ENCODE data around the gene SKAP1. TPM values are rescaled to one million over a fixed set of nuclear protein-coding genes. Genes with fewer than 3 reads are reported as not detected.

The SKAP1 gene
- total and polyA plus RNA-seq, 8 donors: 2.4 to 4.4 (median 3.2) TPM; not detected in 2

DNA sequence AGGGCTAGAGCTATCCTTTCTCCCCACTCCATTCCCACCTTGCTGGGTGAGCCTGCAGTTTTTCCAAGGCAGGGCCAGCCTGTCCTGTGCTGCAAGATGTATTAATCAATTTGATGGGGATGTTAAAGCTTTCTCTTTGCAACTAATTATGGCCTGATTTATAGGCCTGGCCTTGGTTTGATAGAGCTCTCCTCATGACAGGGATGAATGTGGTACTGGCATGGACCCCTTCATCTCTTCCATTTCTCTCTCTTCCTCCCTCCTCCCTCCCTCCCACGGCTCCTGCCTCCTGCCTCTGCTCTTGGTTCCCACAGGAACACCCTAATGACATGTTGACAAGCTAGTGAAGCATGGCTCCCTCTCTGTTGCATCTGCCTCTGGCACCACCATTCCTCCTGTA, 47.2 kb upstream of the SKAP1 start:
- Histone ChIP-seq H3K27ac (no peak overlapping the region), H3K9me3 (no peaks in the 10 kb centered on the region), H3K36me3 (no peaks in the 10 kb centered on the region), H3K27me3 (peaks cover 0 to 37% (median 6%) of the 10 kb centered on the region in 3 donors), H3K4me1 (peaks cover 0 to 8% (median 0%) of the 10 kb centered on the region in 4 donors), H3K4me3 (no peak overlapping the region)
- TF ChIP-seq, protein P1, sequence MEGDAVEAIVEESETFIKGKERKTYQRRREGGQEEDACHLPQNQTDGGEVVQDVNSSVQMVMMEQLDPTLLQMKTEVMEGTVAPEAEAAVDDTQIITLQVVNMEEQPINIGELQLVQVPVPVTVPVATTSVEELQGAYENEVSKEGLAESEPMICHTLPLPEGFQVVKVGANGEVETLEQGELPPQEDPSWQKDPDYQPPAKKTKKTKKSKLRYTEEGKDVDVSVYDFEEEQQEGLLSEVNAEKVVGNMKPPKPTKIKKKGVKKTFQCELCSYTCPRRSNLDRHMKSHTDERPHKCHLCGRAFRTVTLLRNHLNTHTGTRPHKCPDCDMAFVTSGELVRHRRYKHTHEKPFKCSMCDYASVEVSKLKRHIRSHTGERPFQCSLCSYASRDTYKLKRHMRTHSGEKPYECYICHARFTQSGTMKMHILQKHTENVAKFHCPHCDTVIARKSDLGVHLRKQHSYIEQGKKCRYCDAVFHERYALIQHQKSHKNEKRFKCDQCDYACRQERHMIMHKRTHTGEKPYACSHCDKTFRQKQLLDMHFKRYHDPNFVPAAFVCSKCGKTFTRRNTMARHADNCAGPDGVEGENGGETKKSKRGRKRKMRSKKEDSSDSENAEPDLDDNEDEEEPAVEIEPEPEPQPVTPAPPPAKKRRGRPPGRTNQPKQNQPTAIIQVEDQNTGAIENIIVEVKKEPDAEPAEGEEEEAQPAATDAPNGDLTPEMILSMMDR (IDR thresholded peaks at IDR 0.05): no peak
- TF ChIP-seq POLR2A (IDR thresholded peaks at IDR 0.05) (no peak), EP300 (IDR thresholded peaks at IDR 0.05) (no peak), POLR2AphosphoS5 (IDR thresholded peaks at IDR 0.05) (no peak)
- intact Hi-C loops (cut with DNase I; ENCODE audit: low total_unique reads): no loop called here
- WGBS, 5 donors: 33 to 63% (median 54%) methylated on average over 1 of the region's 1 CpG
- DNase-seq: no peak

- no peaks in the 10 kb centered on the region for H3K36me3 ChIP-seq
- intact Hi-C loops (cut with DNase I; ENCODE audit: low total_unique reads): no loop called here
- H3K4me1 ChIP-seq: no peaks in the 10 kb centered on the region
- no peak overlapping the region for H3K27ac ChIP-seq
- no peak overlapping the region for H3K4me3 ChIP-seq
- WGBS, 5 donors: 51 to 69% (median 56%) methylated on average over 6 of the region's 6 CpGs
- peaks cover 0 to 33% (median 6%) of the 10 kb centered on the region in 3 donors for H3K27me3 ChIP-seq
- TF ChIP-seq POLR2AphosphoS5 (IDR thresholded peaks at IDR 0.05) (no peak), EP300 (IDR thresholded peaks at IDR 0.05) (no peak), POLR2A (IDR thresholded peaks at IDR 0.05) (no peak)
- TF ChIP-seq, protein P1 (IDR thresholded peaks at IDR 0.05): no peak
- H3K9me3 ChIP-seq: no peaks in the 10 kb centered on the region
- DNase-seq: no peak
Measured at GRCh38 chr17:48472411-48473281, 42.6 kb upstream of the SKAP1 start.

- Histone ChIP-seq H3K27me3 (peaks cover 0 to 25% (median 6%) of the 10 kb centered on the region in 3 donors), H3K4me1 (no peaks in the 10 kb centered on the region), H3K36me3 (no peaks in the 10 kb centered on the region), H3K4me3 (no peak overlapping the region), H3K9me3 (no peaks in the 10 kb centered on the region), H3K27ac (no peak overlapping the region)
- 45 to 68% (median 57%) methylated on average over 8 of the region's 8 CpGs for WGBS, 5 donors
- TF ChIP-seq, protein P1 (IDR thresholded peaks at IDR 0.05): no peak
- DNase-seq: no peak
- intact Hi-C loops (cut with DNase I; ENCODE audit: low total_unique reads): no loop called here
Measured at GRCh38 chr17:48471817-48472410, 41.9 kb upstream of the SKAP1 start.

GRCh38 chr17:48470388-48471034, 40.5 kb upstream of the SKAP1 start:
- H3K27ac ChIP-seq: no peak overlapping the region
- no peak for TF ChIP-seq POLR2A (IDR thresholded peaks at IDR 0.05)
- TF ChIP-seq, protein P1 (IDR thresholded peaks at IDR 0.05): no peak
- TF ChIP-seq EP300 (IDR thresholded peaks at IDR 0.05): no peak
- TF ChIP-seq POLR2AphosphoS5 (IDR thresholded peaks at IDR 0.05): no peak
- WGBS, 5 donors: 38 to 52% (median 47%) methylated on average over 6 of the region's 6 CpGs
- peaks cover 0 to 30% (median 6%) of the 10 kb centered on the region in 3 donors for H3K27me3 ChIP-seq
- H3K4me1 ChIP-seq: no peaks in the 10 kb centered on the region
- H3K36me3 ChIP-seq: no peaks in the 10 kb centered on the region
- intact Hi-C loops (cut with DNase I; ENCODE audit: low total_unique reads): no loop called here
- peak in 1 of 2 donors; percentile 39 for DNase-seq
- H3K4me3 ChIP-seq: no peak overlapping the region
- no peaks in the 10 kb centered on the region for H3K9me3 ChIP-seq

Measured in stomach (tissue), 9 donors.